ENCODE measurements around the gene JUN.

DNA sequence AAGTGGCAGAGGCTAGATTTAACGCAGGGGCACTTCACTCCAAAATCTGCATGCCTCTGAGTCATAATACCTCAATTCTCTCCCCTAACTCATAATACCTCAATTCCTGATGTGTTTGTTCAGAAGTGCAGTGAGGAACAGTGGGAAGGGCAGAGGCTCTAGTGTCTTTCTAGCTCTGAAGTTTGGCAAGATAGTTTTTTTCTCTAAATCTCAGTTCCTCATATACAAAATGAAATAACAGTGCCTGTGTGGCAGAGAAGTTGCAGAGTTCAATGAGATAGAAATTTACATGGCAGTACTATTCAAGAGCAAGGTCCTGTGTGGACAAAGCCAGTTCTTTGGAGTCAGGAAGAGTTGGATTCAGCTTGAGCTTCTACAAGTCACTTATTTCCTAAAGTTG lies 9.8 kb downstream of the JUN start:
- no peak for TF ChIP-seq FOXK2 (IDR thresholded peaks at IDR 0.05)
- TF ChIP-seq SP1 (IDR thresholded peaks at IDR 0.05) = no peak
- no peak for TF ChIP-seq FOXA1 (IDR thresholded peaks at IDR 0.05)
- TF ChIP-seq L3MBTL2 (conservative IDR thresholded peaks at IDR 0.05) = no peak
- TF ChIP-seq ELF4 (IDR thresholded peaks at IDR 0.05) = no peak
- no peak for TF ChIP-seq FOXM1 (IDR thresholded peaks at IDR 0.05; ENCODE audit: borderline replicate concordance)
- TF ChIP-seq NFRKB (IDR thresholded peaks at IDR 0.05) = no peak
- TF ChIP-seq TARDBP (IDR thresholded peaks at IDR 0.05) = no peak
- no peak for TF ChIP-seq CTBP1 (IDR thresholded peaks at IDR 0.05; ENCODE audit: borderline replicate concordance)
- no peak for TF ChIP-seq ZNF384 (IDR thresholded peaks at IDR 0.05)
- no peak for TF ChIP-seq LEF1 (IDR thresholded peaks at IDR 0.05; ENCODE audit: borderline replicate concordance)
- TF ChIP-seq SUZ12 (IDR thresholded peaks at IDR 0.05) = no peak
- TF ChIP-seq, protein P1, sequence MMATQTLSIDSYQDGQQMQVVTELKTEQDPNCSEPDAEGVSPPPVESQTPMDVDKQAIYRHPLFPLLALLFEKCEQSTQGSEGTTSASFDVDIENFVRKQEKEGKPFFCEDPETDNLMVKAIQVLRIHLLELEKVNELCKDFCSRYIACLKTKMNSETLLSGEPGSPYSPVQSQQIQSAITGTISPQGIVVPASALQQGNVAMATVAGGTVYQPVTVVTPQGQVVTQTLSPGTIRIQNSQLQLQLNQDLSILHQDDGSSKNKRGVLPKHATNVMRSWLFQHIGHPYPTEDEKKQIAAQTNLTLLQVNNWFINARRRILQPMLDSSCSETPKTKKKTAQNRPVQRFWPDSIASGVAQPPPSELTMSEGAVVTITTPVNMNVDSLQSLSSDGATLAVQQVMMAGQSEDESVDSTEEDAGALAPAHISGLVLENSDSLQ (IDR thresholded peaks at IDR 0.05) = no peak
- no peak for TF ChIP-seq HDGF (IDR thresholded peaks at IDR 0.05; ENCODE audit: borderline replicate concordance)

All from HEK293T (cell line).